HepG2 (cell line): ENCODE data around the gene CACTIN. TPM values are rescaled to one million over a fixed set of nuclear protein-coding genes. Genes with fewer than 3 reads are reported as not detected.

ENCODE experiments used
- ATAC-seq: fragments of 200-7000 bp; cut with Tn5 transposase; 3 replicates; pipeline ENCODE4 v1.9.1; 2020; ENCODE audit warnings: mild to moderate bottlenecking, moderate library complexity
- BruUV-seq: library from RNA; stranded (reverse); fragments of 400-500 nt; replicated peaks from 2 replicates; lab custom pipeline; 2021; lab: Mats Ljungman, UMichigan
- CTCF ChIA-PET: fragments of 300-600 bp; formaldehyde crosslinking; extraction: SDS; loops from one replicate; lab custom pipeline; 2021; ENCODE audit warnings: low total read pairs, inconsistent platforms, low intra/inter-chr PET ratio; lab: Yijun Ruan, JAX
- POLR2A ChIA-PET: fragments of 350-600 bp; sonication (Branson Sonifier 250); formaldehyde crosslinking; loops from one replicate; lab custom pipeline; 2020; ENCODE audit warnings: antibody characterized with exemption, inconsistent platforms; lab: Yijun Ruan, JAX
- DNase-seq: peaks from one replicate; pipeline ENCODE4 v3.0.0-alpha.2; 2015; ENCODE audit warnings: low spot score
- FAIRE-seq: peaks from 3 replicates; lab custom pipeline; 2011; peaks lifted over from hg19 to GRCh38; lab: Jason Lieb, UNC
- H2AFZ ChIP-seq: one replicate; pipeline ENCODE4 v1.6.1; 2011; ENCODE audit warnings: low read length, inconsistent platforms
- H3K27ac ChIP-seq: fragments of 300-600 bp; 3 replicates; pipeline ENCODE4 v1.8.0; 2011; ENCODE audit warnings: mixed run types, mild to moderate bottlenecking, mixed read lengths, low read length, inconsistent platforms; ENCODE audit not compliant: insufficient read depth; ENCODE audit errors: extremely low read length
- H3K27me3 ChIP-seq, 2 experiments: fragments of 200-600 bp in 1 of 2; 2 replicates in 1 of 2; 3 replicates in 1 of 2; pipeline versions ENCODE4 v1.6.0 to v1.8.0; 2011; ENCODE audit warnings: low read length in 2 of 2, mild to moderate bottlenecking in 2 of 2, moderate library complexity in 2 of 2, inconsistent platforms in 1 of 2; ENCODE audit not compliant: insufficient read depth in 2 of 2, control insufficient read depth in 1 of 2
- H3K36me3 ChIP-seq, 2 experiments: fragments of 200-600 bp in 1 of 2; replicated peaks in 1 of 2; 2 replicates in 1 of 2; 3 replicates in 1 of 2; pipeline versions ENCODE4 v1.5.1 to v1.8.0; 2011; ENCODE audit warnings: low read length in 2 of 2, inconsistent platforms in 1 of 2; ENCODE audit not compliant: insufficient read depth in 2 of 2, control insufficient read depth in 1 of 2
- H3K4me1 ChIP-seq: 2 replicates; pipeline ENCODE4 v1.5.1; 2012; ENCODE audit warnings: low read length, inconsistent platforms; ENCODE audit not compliant: insufficient read depth
- H3K4me2 ChIP-seq: 2 replicates; pipeline ENCODE4 v1.6.0; 2011; ENCODE audit warnings: low read depth, low read length, inconsistent platforms
- H3K4me3 ChIP-seq, 3 experiments: fragments of 200-600 bp in 1 of 3; sonication (generic), shearing (Covaris generic) in 1 of 3; replicated peaks in 1 of 3; 2 replicates each; pipeline ENCODE4 v1.5.1; 2011 to 2016; ENCODE audit warnings: low read length in 3 of 3, inconsistent platforms in 2 of 3, low read depth in 2 of 3, mild to moderate bottlenecking in 2 of 3, control low read depth in 1 of 3, mixed read lengths in 1 of 3; ENCODE audit not compliant: insufficient read depth in 1 of 3
- H3K79me2 ChIP-seq: one replicate; pipeline ENCODE4 v1.6.1; 2011; ENCODE audit warnings: low read length, inconsistent platforms; ENCODE audit not compliant: insufficient read depth
- H3K9ac ChIP-seq: 2 replicates; pipeline ENCODE4 v1.6.0; 2011; ENCODE audit warnings: mild to moderate bottlenecking, low read depth, low read length, inconsistent platforms; ENCODE audit not compliant: insufficient read depth
- H3K9me3 ChIP-seq: 2 replicates; pipeline ENCODE4 v1.5.1; 2012; ENCODE audit warnings: mild to moderate bottlenecking, low read length
- H4K20me1 ChIP-seq: 2 replicates; pipeline ENCODE4 v1.6.0; 2011; ENCODE audit warnings: inconsistent platforms, mild to moderate bottlenecking, low read length, moderate library complexity; ENCODE audit not compliant: insufficient read depth
- HNRNPLL ChIP-seq: fragments of 200-400 bp; formaldehyde crosslinking; IDR thresholded peaks from 2 replicates; pipeline ENCODE4 v1.6.1; 2017; ENCODE audit warnings: mild to moderate bottlenecking, low read depth, low read length; ENCODE audit not compliant: poor library complexity, severe bottlenecking
- MAFF ChIP-seq: IDR thresholded peaks from 2 replicates; pipeline ENCODE4 v1.6.1; 2011; ENCODE audit warnings: low read depth, low read length, improper control_type of control experiment
- MIXL1 ChIP-seq: IDR thresholded peaks from 2 replicates; pipeline ENCODE4 v1.6.1; 2016
- NFKBIZ ChIP-seq: IDR thresholded peaks from 2 replicates; pipeline ENCODE4 v1.6.1; 2018; ENCODE audit warnings: missing genetic modification reagents, missing compliant biosample characterization
- POLR2AphosphoS2 ChIP-seq: IDR thresholded peaks from 2 replicates; pipeline ENCODE4 v1.6.1; 2011; ENCODE audit warnings: low read depth, low read length, improper control_type of control experiment
- SIX1 ChIP-seq: sonication (generic); formaldehyde crosslinking; IDR thresholded peaks from 2 replicates; pipeline ENCODE4 v1.4.0; 2020; ENCODE audit warnings: missing genetic modification reagents, borderline replicate concordance
- ZBTB3 ChIP-seq: sonication (generic); formaldehyde crosslinking; IDR thresholded peaks from 2 replicates; pipeline ENCODE4 v1.4.0; 2020; ENCODE audit warnings: low read depth, mild to moderate bottlenecking, moderate library complexity, missing genetic modification reagents, borderline replicate concordance
- ZFP37 ChIP-seq: sonication (generic); formaldehyde crosslinking; IDR thresholded peaks from 2 replicates; pipeline ENCODE4 v1.4.0; 2020; ENCODE audit warnings: missing genetic modification reagents, borderline replicate concordance
- ZNF180 ChIP-seq: sonication (generic); formaldehyde crosslinking; IDR thresholded peaks from 2 replicates; pipeline ENCODE4 v1.4.0; 2020; ENCODE audit warnings: low read depth, missing genetic modification reagents, borderline replicate concordance
- ZNF281 ChIP-seq: sonication (generic); formaldehyde crosslinking; IDR thresholded peaks from 2 replicates; pipeline ENCODE4 v1.4.0; 2020; ENCODE audit warnings: missing genetic modification reagents, borderline replicate concordance
- ZNF329 ChIP-seq: sonication (generic); formaldehyde crosslinking; IDR thresholded peaks from 2 replicates; pipeline ENCODE4 v1.9.0; 2021; ENCODE audit warnings: low read depth, mild to moderate bottlenecking, missing genetic modification reagents
- ZNF333 ChIP-seq: sonication (generic); formaldehyde crosslinking; IDR thresholded peaks from 2 replicates; pipeline ENCODE4 v1.4.0; 2020; ENCODE audit warnings: mild to moderate bottlenecking, missing genetic modification reagents, borderline replicate concordance
- ZNF501 ChIP-seq: sonication (generic); formaldehyde crosslinking; IDR thresholded peaks from 2 replicates; pipeline ENCODE4 v1.5.1; 2020; ENCODE audit warnings: mild to moderate bottlenecking, moderate library complexity, missing genetic modification reagents
- ZNF607 ChIP-seq: sonication (generic); formaldehyde crosslinking; IDR thresholded peaks from 2 replicates; pipeline ENCODE4 v1.5.1; 2020; ENCODE audit warnings: missing genetic modification reagents, mild to moderate bottlenecking, borderline replicate concordance
- WGBS: methylation state at CpG from one replicate; pipeline ENCODE4 v1.1.6; 2017; ENCODE audit warnings: low lambda C conversion rate; 5-methylcytosine and 5-hydroxymethylcytosine counted together
- in situ Hi-C: cut with HindIII; loops from 2 replicates; pipeline ENCODE4 v1.10.0; 2017; ENCODE audit warnings: low pct_unique_long_range_greater_than_20kb; ENCODE audit not compliant: extremely low pct_ligation_motif_present
- intact Hi-C: fragments of 100-400 bp; cut with micrococcal nuclease; formaldehyde crosslinking; loops from one replicate; pipeline ENCODE4 v1.10.0; 2022; ENCODE audit not compliant: unreplicated experiment
- polyA plus RNA-seq, 8 experiments: library from polyadenylated mRNA; depleted of rRNA in 3 of 8; stranded (reverse) in 7 of 8; unstranded in 1 of 8; fragments of >200 nt; fragmentation: Illumina TruSeq in 4 of 8; extraction: Trizol in 4 of 8; gene quantifications; 2 replicates each; pipeline versions ENCODE4 v1.2.1 to v1.2.3, GENCODE V29; 2011 to 2016; ENCODE audit warnings: low read depth in 4 of 8, missing spikeins in 1 of 8, mixed read lengths in 1 of 8; ENCODE audit not compliant: insufficient read depth in 1 of 8
- total RNA-seq, 5 experiments: library from RNA; depleted of rRNA; stranded (reverse); fragments of >200 nt; fragmentation: Illumina TruSeq; extraction: Trizol; gene quantifications; 2 replicates each; pipeline ENCODE4 v1.2.3, GENCODE V29; 2016; ENCODE audit warnings: low read depth in 1 of 5
- TF ChIP-seq, protein P1 (sequence below): sonication (generic); formaldehyde crosslinking; IDR thresholded peaks from 2 replicates; pipeline ENCODE4 v1.4.0; 2020; ENCODE audit warnings: missing genetic modification reagents, borderline replicate concordance

Gene CACTIN
- total and polyA plus RNA-seq, 2 of the 13 experiments (the other 11 are each of a cell fraction or from before 2014, with no cell fraction given) = 10.0 to 16.6 TPM

DNA sequence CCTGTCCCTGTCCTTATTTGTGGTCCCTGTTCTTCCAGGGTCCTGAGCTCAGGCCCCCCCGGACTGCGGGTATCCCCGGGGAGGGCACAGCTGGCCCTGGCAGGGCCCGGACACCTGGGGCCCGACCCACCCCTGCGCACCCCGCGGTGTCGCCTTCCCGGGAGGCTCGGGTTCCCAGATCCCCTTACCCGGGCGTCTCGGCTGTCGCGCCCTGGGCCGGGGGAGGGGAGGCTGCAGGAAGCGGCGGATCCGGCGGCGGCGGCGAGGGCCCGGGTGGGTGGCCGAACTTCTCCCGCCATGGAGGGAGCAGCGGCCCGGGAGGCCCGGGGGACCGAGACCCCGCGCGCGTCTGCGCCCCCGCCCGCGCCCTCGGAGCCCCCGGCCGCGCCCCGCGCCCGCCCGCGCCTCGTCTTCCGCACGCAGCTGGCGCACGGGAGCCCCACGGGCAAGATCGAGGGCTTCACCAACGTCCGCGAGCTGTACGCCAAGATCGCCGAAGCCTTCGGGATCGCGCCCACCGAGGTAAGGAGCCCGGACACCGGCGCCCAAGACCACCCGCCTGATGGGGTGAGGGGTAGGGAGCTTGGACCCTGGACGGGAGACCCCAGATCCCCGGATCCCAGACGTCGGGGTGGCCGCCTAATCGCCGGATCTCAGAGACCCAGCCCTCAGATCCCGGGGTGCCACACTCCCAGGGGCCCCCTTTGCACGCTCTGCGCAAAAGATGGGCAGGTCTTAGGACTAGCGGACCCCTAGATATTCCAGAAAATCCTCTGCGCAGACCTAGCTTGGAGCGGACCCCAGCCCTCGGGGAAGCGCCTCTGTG is 41.1 kb downstream of the CACTIN start, which contains the start of gene GIPC3:
Gene GIPC3, plus strand, starts transcription at position 178 of the 826 bp plus-strand sequence. Its CDS starts 120 bp downstream, at position 298.
- no peak within 1 kb of the TSS for H3K9ac ChIP-seq
- WGBS = no CpG with 5 or more reads among the region's 84 CpGs
- POLR2A ChIA-PET = no interaction called here
- H3K9me3 ChIP-seq = no peaks in the 10 kb centered on the region
- BruUV-seq = no TSS peak
- no peaks in the 10 kb centered on the region for H4K20me1 ChIP-seq
- H2AFZ ChIP-seq = no peak within 1 kb of the TSS
- FAIRE-seq (no peak), DNase-seq (no peak), ATAC-seq (no peak)
- in situ Hi-C loops (no loop called here), intact Hi-C loops (no loop called here)
- no peak within 1 kb of the TSS for H3K27ac ChIP-seq
- no peaks in the 10 kb centered on the region for H3K36me3 ChIP-seq
- no peaks in the 10 kb centered on the region for H3K79me2 ChIP-seq
- CTCF ChIA-PET = interaction anchor here (1.4 kb wide), 1 partner anchor 40 kb away, joined by 5 read pairs; no protein-coding TSS in a partner anchor
- peaks cover 2 to 23% of the 10 kb centered on the region in 2 experiments; a peak in 4 of 5 replicates for H3K27me3 ChIP-seq
- peak within 1 kb of the TSS; percentile 51; the same call in 1 of the 2 replicates for H3K4me2 ChIP-seq
- 0 out of 2 replicates have a peak, but pooled peaks cover under 1% of the 10 kb centered on the region for H3K4me1 ChIP-seq
- peak within 1 kb of the TSS in 1 of 3 experiments; percentile 45; a peak in 1 of 6 replicates for H3K4me3 ChIP-seq
- no peak for TF ChIP-seq NFKBIZ
- no peak for TF ChIP-seq POLR2AphosphoS2
- TF ChIP-seq MAFF = no peak
- TF ChIP-seq ZBTB3 (CRISPR knock-in tag) = no peak
- no peak for TF ChIP-seq ZNF180 (CRISPR knock-in tag)
- TF ChIP-seq, protein P1, sequence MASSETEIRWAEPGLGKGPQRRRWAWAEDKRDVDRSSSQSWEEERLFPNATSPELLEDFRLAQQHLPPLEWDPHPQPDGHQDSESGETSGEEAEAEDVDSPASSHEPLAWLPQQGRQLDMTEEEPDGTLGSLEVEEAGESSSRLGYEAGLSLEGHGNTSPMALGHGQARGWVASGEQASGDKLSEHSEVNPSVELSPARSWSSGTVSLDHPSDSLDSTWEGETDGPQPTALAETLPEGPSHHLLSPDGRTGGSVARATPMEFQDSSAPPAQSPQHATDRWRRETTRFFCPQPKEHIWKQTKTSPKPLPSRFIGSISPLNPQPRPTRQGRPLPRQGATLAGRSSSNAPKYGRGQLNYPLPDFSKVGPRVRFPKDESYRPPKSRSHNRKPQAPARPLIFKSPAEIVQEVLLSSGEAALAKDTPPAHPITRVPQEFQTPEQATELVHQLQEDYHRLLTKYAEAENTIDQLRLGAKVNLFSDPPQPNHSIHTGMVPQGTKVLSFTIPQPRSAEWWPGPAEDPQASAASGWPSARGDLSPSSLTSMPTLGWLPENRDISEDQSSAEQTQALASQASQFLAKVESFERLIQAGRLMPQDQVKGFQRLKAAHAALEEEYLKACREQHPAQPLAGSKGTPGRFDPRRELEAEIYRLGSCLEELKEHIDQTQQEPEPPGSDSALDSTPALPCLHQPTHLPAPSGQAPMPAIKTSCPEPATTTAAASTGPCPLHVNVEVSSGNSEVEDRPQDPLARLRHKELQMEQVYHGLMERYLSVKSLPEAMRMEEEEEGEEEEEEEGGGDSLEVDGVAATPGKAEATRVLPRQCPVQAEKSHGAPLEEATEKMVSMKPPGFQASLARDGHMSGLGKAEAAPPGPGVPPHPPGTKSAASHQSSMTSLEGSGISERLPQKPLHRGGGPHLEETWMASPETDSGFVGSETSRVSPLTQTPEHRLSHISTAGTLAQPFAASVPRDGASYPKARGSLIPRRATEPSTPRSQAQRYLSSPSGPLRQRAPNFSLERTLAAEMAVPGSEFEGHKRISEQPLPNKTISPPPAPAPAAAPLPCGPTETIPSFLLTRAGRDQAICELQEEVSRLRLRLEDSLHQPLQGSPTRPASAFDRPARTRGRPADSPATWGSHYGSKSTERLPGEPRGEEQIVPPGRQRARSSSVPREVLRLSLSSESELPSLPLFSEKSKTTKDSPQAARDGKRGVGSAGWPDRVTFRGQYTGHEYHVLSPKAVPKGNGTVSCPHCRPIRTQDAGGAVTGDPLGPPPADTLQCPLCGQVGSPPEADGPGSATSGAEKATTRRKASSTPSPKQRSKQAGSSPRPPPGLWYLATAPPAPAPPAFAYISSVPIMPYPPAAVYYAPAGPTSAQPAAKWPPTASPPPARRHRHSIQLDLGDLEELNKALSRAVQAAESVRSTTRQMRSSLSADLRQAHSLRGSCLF (CRISPR knock-in tag) = no peak
- no peak for TF ChIP-seq ZNF607
- no peak for TF ChIP-seq ZNF333 (CRISPR knock-in tag)
- no peak for TF ChIP-seq SIX1
- 0 out of 2 replicates have a peak, but pooled peaks have one; percentile 29 for TF ChIP-seq ZNF501 (CRISPR knock-in tag)
- peak; percentile 44 for TF ChIP-seq HNRNPLL
- no peak for TF ChIP-seq ZNF281
- no peak for TF ChIP-seq ZFP37 (CRISPR knock-in tag)
- TF ChIP-seq ZNF329 (CRISPR knock-in tag) = peak; percentile 91; the same call in 1 of the 2 replicates
- TF ChIP-seq MIXL1 = no peak
